Ishikawa (cell line): ENCODE results near the gene F2.

Source experiments
- CEBPB ChIP-seq: IDR thresholded peaks from 2 replicates; pipeline ENCODE4 v1.6.1; 2012
- EP300 ChIP-seq: IDR thresholded peaks from 2 replicates; pipeline ENCODE4 v1.6.1; 2012; ENCODE audit warnings: borderline replicate concordance
- FOXM1 ChIP-seq: IDR thresholded peaks from 2 replicates; pipeline ENCODE4 v1.6.1; 2012; ENCODE audit warnings: low read depth, borderline replicate concordance
- MAX ChIP-seq: IDR thresholded peaks from 2 replicates; pipeline ENCODE4 v1.6.1; 2012
- REST ChIP-seq: IDR thresholded peaks from 2 replicates; pipeline ENCODE4 v1.6.1; 2012; ENCODE audit warnings: low read depth, mild to moderate bottlenecking
- TEAD4 ChIP-seq: IDR thresholded peaks from 2 replicates; pipeline ENCODE4 v1.6.1; 2012
- USF1 ChIP-seq: IDR thresholded peaks from 2 replicates; pipeline ENCODE4 v1.6.1; 2012
- YY1 ChIP-seq: IDR thresholded peaks from 2 replicates; pipeline ENCODE4 v1.6.1; 2012; ENCODE audit warnings: low read depth
- ZBTB7A ChIP-seq: IDR thresholded peaks from 2 replicates; pipeline ENCODE4 v1.6.1; 2012; ENCODE audit warnings: low read depth

The F2 gene

GRCh38 chr11:46776878-46777277 is 57.9 kb downstream of the F2 start:
- TF ChIP-seq TEAD4, result no peak
- TF ChIP-seq USF1, result no peak
- no peak for TF ChIP-seq EP300

GRCh38 chr11:46778416-46778815 is 59.4 kb downstream of the F2 start:
- TF ChIP-seq USF1 (no peak), FOXM1 (no peak), YY1 (no peak), ZBTB7A (no peak), EP300 (no peak), REST (no peak), CEBPB (no peak), MAX (no peak)
